ENCODE measurements around the gene CARMIL1.

DNA sequence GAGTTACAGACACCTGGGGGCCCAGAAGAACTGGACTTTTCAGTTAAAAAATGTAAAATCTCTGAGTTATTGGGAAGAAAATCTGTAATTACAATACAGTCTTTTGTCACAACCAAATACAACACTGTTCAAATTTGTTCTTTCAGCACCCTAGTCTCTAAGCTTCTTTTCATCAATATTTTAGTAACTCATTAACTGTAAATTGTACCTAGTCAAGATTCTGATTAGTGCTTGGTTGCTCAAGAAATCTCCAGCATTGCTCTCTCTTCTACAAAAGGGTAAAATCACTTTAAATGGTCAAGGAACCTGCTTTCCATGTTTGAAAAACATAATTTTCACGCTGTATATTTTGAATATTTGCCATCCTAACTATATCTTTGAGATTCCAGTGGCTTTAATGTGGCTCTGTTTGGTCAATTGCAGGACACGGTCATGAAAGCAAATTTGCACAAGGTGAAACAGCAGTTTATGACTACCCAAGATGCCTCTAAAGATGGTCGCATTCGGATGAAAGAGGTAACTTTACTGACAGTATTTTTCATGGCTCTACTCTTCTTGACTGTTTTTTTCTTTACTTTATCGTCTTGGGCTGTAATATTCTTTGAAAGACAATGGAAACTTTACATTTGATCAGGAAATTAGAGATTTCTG is 382.1 kb downstream of the CARMIL1 start:
- TF ChIP-seq POLR2A (IDR thresholded peaks at IDR 0.05; ENCODE audit: low read length) (no peak), GATA1 (IDR thresholded peaks at IDR 0.05; ENCODE audit: low read depth, low read length) (no peak)
